Measurements from ENCODE around the gene HBS1L. TPM values are rescaled to one million over a fixed set of nuclear protein-coding genes. Genes with fewer than 3 reads are reported as not detected.

Gene HBS1L
- total RNA-seq, 2 experiments from 2014 or later = 137 to 141 TPM

- ChIA-PET POLR2A (no interaction called here), CTCF (no interaction called here)
Measured at GRCh38 chr6:135012764-135013163, 41.9 kb downstream of the HBS1L start.

- POLR2A ChIA-PET = no interaction called here
- CTCF ChIA-PET = no interaction called here
Measured at GRCh38 chr6:135012349-135012748, 42.3 kb downstream of the HBS1L start.

DNA sequence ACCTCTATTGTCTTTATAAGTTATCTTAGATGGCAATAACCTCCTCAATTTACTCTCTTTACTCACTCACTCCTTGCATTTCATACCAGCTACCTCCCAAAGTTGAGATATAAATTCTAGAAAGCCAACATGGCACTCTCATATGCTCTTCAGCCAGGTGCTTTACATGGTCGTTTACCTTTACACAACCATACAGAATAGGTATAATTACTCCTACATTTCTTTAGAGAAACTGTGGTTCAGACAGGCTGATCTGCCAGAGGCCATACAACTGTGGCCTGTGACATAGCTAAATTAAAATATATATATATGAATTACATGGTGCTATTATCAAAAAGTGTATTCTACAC, 45.7 kb downstream of the HBS1L start:
- ChIA-PET CTCF (no interaction called here), POLR2A (no interaction called here)

GRCh38 chr6:135008072-135008940, 46.3 kb downstream of the HBS1L start:
- POLR2A ChIA-PET = interaction anchor here (1.4 kb wide), 1 partner anchor 47 kb away, joined by 4 read pairs; the partner anchor contains the start of gene HBS1L

DNA sequence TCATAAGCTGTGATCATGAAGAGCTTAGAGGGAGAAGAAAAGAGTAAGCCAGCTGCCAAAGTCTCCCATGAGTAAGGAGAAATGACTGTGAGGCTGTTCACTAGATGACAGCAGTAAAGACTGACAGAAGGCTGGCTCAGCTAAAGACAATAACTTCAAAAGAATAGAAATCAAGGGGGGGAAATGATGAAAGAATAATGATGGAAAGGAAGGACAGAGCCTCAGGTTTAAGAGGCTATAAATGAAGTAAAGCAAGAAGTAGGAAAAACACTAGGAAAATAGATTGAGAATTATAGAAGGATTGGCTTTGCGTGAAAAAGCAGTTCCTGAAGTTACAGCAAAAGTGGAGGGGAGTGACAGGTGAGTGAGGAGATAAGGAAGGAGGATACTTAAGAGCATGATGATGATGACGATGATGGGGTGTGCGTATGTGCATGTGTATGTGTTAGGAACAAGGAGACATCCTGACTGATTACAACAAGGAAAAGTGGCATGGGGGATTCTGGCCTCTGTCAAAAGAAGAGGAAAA, 48.2 kb downstream of the HBS1L start:
- ChIA-PET POLR2A (no interaction called here), CTCF (no interaction called here)

More at GRCh38 chr6:135008072-135008940, 46.3 kb downstream of the HBS1L start:
- CTCF ChIA-PET = interaction anchor here (1.4 kb wide), 1 partner anchor 66 kb away, joined by 3 read pairs; no protein-coding TSS in a partner anchor

DNA sequence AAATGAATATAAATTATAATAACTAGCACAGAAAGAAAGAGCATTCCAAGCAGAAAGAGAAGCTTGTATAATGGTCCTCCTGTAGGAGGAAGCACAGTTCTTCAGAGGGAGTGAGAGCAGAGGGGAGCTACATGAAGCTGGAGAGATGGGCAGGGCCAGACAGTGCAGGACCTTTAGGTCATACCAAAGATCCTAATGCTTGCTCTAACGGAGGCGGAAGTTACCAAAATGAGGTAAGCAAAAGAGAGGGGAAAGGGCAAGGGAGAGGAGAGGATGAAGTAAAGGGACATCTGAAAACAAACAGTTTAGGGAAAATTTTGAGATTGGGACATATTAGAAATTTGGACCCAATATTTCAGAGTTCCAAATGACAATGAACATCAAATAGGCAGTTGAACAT, 50.2 kb downstream of the HBS1L start:
- CTCF ChIA-PET = no interaction called here

DNA sequence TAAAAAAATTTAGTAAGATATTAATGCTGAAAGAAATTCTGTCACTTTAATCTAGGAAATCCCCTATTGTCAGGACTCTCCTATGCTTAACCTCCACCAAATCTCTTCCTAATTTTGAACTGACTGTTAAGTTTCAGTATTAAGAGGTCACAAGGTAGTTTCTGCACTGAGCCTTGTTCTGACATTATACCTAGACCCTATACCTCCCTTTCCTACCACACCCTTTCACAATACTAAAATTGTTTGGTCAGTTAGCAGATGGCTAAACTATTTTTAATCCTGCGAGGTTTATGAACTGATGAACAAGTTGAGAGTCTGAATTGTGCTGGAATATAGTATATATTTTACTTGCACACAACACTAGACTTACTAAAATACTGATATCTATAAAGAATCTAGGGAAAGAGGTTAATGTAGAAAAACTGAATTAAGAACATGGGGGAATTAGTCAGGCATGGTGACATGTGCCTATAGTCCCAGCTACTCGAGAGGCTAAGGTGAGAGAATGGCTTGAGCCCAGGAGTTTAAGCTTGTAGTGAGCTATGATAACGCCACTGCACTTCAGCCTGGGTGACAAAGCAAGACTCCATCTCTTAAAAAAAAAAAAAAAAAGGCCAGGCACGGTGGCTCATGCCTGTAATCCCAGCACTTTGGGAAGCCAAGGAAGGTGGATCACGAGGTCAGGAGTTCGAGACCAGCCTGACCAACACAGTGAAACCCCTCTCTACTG, 51.5 kb downstream of the HBS1L start:
- ChIA-PET POLR2A (interaction anchor here (0.6 to 0.7 kb wide), 2 partner anchors 191 to 790 kb away, joined by 4 to 6 read pairs; no protein-coding TSS in a partner anchor), CTCF (no interaction called here)

More for the DNA sequence above, 50.2 kb downstream of the HBS1L start:
- POLR2A ChIA-PET = no interaction called here

- POLR2A ChIA-PET = no interaction called here
- CTCF ChIA-PET = no interaction called here
Measured at GRCh38 chr6:135002229-135002844, 52.3 kb downstream of the HBS1L start.

GRCh38 chr6:134999107-134999506, 55.5 kb downstream of the HBS1L start:
- POLR2A ChIA-PET = no interaction called here

DNA sequence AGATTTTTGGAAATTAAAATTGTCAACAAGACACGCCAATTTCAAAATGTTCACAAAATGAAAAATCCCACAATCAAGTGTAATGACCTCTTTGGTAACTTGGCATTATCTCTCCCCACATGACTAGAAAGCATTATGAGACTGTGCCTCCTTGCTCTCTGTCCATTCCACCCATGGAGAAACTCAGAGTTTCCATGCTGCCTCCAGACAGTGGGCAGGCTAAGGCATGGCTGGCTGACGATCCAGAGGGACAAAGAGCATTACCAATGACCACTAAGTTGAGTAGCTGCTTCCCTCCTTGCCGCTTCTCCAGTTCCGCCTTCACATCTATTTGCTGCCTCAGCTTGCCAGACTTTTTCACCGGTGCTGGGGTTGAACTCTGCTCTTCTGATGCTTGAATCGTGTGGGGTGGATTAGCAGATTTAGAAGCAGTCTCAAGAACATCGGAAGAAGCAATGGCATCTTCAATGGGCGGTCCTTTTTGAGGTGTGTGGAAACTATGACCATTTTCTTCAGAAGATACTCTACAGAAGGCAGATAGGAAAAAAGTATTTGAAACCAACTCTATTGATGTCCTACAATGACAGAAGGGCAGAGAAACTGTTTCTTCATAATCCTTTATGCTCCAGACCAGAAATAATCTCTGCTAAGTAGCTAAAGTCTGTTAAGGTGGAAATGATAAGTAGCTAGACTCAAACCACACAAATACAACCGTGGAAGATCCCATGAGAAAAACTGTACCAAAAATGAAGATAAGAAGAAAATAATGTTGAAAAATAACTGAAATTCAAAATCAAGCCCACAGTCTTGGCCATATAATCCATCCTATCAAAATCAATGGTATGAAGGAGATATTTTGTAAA, 57.3 kb downstream of the HBS1L start:
- POLR2A ChIA-PET = no interaction called here
- CTCF ChIA-PET = no interaction called here

More at GRCh38 chr6:134999107-134999506, 55.5 kb downstream of the HBS1L start:
- CTCF ChIA-PET = no interaction called here

GRCh38 chr6:134995536-134995935, 59.1 kb downstream of the HBS1L start:
- POLR2A ChIA-PET = no interaction called here
- CTCF ChIA-PET = no interaction called here

DNA sequence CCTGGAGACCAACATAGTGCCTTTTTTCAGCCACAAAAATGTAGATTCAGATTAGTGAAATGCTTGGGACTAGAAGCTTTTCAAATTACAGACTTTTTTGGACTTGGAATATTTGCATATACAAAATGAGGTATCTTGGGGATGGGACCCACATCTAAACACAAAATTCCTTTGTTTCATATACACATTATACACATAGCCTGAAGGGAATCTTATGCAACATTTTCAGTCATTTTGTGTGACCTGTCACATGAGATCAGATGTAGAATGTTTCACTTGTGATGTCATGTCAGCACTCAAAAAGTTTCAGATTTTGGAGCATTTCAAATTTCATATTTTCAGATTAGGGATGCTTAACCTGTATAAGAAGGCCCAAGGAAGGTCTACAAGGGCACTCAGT, 60.2 kb downstream of the HBS1L start:
- POLR2A ChIA-PET = no interaction called here
- CTCF ChIA-PET = no interaction called here

- POLR2A ChIA-PET = no interaction called here
- CTCF ChIA-PET = no interaction called here
Measured at GRCh38 chr6:134992155-134992554, 62.5 kb downstream of the HBS1L start.

- CTCF ChIA-PET = no interaction called here
Measured at GRCh38 chr6:134990262-134990661, 64.4 kb downstream of the HBS1L start.

GRCh38 chr6:134984821-134985220, 69.8 kb downstream of the HBS1L start:
- ChIA-PET CTCF (no interaction called here), POLR2A (no interaction called here)

More at GRCh38 chr6:134990262-134990661, 64.4 kb downstream of the HBS1L start:
- POLR2A ChIA-PET = no interaction called here

DNA sequence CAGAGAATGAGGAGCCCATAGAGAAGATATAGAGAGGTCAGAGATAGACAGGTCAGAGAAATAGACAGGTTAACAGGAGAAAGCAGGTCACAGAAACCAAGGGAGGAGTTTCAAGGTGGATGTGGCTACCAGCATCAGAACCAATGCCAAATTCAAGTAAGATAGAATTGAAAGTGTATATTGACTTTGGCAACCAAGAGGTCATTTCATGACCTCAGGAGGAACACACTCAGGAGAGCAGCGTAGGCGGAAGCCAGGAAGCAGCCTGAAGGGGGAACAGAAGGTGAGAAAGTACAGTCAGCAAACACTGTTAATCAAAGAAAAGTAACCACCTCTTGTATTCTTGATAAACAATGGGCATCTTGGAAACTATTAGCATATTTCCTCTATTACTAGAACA, 70.8 kb downstream of the HBS1L start:
- ChIA-PET CTCF (no interaction called here), POLR2A (no interaction called here)

- CTCF ChIA-PET = interaction anchor here (0.6 kb wide), 1 partner anchor 150 kb away, joined by 4 read pairs; no protein-coding TSS in a partner anchor
- POLR2A ChIA-PET = no interaction called here
Measured at GRCh38 chr6:134982161-134982560, 72.5 kb downstream of the HBS1L start.

GRCh38 chr6:134980846-134981245, 73.8 kb downstream of the HBS1L start:
- ChIA-PET POLR2A (no interaction called here), CTCF (no interaction called here)

GRCh38 chr6:134979142-134979541, 75.5 kb downstream of the HBS1L start:
- ChIA-PET CTCF (no interaction called here), POLR2A (interaction anchor here (1.3 kb wide), 1 partner anchor 203 kb away, joined by 3 read pairs; no protein-coding TSS in a partner anchor)

All from activated CD8-positive, alpha-beta memory T cell treated with anti-CD3 and anti-CD28 coated beads for 36 hours (primary cell).